Right ventricle myocardium inferior (tissue), 1 donor: ENCODE measurements around the gene C2CD5. TPM values are rescaled to one million over a fixed set of nuclear protein-coding genes. Genes with fewer than 3 reads are reported as not detected.
A peak's percentile ranks its signal among the peaks of the same experiment; 100 is the strongest.
"Not testable (repeated sequence)": the region's sequence is repeated elsewhere in the genome, so short reads cannot be mapped to it uniquely, and the experiment has no call there.

Experiments
- ATAC-seq: fragments of 200-7000 bp; cut with Tn5 transposase; one replicate; pipeline ENCODE4 v1.9.1; 2020; ENCODE audit warnings: mild to moderate bottlenecking, moderate library complexity
- DNase-seq: peaks from one replicate; pipeline ENCODE4 v3.0.0; 2021; ENCODE audit errors: missing footprints
- intact Hi-C: fragments of 100-400 bp; cut with DNase I; formaldehyde crosslinking; loops from one replicate; pipeline ENCODE4 v1.11.0; 2022
- long read RNA-seq: library from polyadenylated mRNA; unstranded; transcript quantifications from one replicate; pipeline ENCODE4 v2.0.0, GENCODE V29; 2021
- total RNA-seq: library from RNA; stranded (reverse); fragmentation: NEBNext Ultra II Directional; extraction: Animal tissue kit (Norgen Biotek cat#: 25700); gene quantifications from one replicate; pipeline ENCODE4 v1.2.1, GENCODE V29; 2021
- donor health status: DM: no; HTN: yes; CAD: no; lungs with severe emphysema.

The C2CD5 gene, protein sequence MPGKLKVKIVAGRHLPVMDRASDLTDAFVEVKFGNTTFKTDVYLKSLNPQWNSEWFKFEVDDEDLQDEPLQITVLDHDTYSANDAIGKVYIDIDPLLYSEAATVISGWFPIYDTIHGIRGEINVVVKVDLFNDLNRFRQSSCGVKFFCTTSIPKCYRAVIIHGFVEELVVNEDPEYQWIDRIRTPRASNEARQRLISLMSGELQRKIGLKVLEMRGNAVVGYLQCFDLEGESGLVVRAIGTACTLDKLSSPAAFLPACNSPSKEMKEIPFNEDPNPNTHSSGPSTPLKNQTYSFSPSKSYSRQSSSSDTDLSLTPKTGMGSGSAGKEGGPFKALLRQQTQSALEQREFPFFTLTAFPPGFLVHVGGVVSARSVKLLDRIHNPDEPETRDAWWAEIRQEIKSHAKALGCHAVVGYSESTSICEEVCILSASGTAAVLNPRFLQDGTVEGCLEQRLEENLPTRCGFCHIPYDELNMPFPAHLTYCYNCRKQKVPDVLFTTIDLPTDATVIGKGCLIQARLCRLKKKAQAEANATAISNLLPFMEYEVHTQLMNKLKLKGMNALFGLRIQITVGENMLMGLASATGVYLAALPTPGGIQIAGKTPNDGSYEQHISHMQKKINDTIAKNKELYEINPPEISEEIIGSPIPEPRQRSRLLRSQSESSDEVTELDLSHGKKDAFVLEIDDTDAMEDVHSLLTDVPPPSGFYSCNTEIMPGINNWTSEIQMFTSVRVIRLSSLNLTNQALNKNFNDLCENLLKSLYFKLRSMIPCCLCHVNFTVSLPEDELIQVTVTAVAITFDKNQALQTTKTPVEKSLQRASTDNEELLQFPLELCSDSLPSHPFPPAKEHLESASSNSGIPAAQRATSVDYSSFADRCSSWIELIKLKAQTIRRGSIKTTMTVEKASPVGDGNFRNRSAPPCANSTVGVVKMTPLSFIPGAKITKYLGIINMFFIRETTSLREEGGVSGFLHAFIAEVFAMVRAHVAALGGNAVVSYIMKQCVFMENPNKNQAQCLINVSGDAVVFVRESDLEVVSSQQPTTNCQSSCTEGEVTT
- 22.0 TPM for total RNA-seq
- long read RNA-seq, partial matches to known transcripts: 2 of 2 reads
- long read RNA-seq, other reads (novel, unspliced or antisense): 0 of 2 reads

DNA sequence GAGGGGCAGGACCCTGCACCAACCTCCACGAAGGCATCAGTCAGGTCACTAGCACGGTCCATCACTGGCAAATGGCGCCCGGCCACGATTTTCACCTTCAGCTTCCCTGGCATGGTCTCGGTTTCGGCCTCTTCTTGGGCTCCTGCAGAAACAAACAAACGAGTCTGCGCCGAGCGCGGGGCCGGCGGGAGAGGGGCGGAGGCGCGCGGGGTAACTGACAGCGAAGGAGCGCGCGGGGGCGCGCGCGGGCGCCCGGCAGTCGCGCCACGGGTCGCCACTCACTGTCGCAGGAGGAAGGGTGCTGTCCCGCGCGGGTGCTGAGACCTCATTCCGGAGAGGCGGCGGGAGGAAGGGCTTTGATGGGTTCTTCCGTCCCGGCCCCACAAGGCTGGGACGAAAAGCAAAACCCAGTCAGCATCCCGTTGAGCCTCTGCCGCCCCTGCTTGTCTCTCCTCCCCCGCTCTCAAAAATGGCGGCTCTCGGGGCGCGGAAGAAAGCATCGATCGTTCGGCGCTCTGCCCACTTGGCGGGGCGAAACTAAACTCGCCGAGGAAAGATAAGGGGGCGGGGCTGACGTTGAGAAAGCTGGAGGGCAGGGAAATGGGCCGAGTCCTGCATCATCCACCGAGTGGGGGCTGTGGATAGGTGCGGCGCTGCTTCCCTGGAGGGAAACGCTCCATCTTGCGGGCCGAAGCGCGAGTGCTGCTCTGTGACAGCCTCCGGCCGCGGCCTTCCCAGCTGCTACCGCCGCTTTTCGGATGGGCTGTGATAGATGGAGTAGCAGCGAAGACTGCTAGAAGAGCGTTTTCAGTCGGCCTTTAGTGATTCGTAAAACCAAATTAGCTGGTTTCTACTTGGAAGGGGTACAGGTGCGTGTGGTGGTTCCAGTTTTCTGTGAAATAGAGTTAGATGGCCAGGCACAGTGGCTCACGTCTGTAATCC is at the start of gene C2CD5:
Gene C2CD5 (minus strand): TSS at position 505 of the 942 bp plus-strand sequence. CDS start 392 bp downstream, at position 113.
- intact Hi-C loops: loop anchor here (1.0 kb wide), 1 partner anchor 81 kb away; the partner anchor contains the start of gene ETNK1
- DNase-seq: peak; percentile 98

DNA sequence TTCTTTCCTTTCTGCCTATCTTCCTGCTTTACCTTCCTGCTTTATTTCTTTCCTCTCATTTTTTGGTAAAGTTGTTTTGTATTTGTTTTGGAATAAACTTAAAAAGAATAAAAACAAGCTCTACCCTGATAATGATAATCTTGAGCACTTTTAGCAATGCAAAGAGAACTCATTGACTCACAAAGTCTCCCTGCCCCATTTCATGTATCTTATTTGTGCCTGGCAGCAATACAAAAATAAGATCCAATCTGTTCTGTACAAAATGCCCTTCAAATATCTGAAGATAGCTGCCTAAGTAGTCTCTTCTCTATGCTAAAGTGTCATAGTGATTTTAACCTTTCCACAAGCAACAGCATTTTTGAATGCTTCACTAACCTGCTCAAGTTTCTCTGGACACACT is 49.5 kb upstream of the C2CD5 start:
- DNase-seq (no peak), ATAC-seq (no peak)
- intact Hi-C loops: no loop called here

More for the DNA sequence above, at the start of gene C2CD5:
- ATAC-seq: peak; percentile 97

DNA sequence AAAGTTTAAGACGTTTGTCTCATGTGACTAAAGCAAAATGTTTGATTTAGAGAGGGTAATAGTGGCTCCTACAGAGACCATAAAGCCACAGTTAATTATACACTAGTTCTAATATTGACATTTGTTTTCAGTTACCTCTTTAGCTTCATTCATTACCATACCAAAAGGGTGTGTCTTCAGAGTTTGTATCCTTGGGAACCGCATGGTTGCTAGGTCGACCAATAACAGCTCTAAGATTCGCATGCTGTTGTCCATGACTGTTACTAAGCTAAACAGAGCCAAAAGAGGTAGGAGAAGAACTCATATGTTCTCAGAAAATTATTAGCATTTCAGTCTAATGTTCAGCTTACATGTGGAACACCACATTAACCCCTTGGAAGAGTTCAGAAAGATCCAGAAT is 44.5 kb upstream of the C2CD5 start:
- DNase-seq (no peak), ATAC-seq (no peak)
- intact Hi-C loops: no loop called here

DNA sequence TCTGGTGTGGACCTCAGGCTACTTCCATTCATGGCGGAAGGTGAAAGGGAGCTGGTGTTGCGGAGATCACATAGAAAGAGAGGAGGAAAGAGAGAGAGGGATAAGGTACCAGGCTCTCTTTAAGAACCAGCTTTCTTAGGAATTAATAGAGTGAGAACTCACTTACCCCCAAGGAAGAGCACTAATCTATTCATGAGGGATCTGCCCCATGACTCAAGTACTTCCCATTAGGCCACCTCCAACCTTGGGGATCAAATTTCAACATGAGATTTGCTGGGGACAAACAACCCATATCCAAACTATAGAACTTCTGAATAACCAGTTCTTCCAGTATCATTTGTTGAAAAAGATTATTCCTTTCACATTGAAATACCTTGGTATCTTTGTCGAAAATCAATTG is 34.0 kb upstream of the C2CD5 start:
- intact Hi-C loops: no loop called here
- DNase-seq (no peak), ATAC-seq (no peak)

DNA sequence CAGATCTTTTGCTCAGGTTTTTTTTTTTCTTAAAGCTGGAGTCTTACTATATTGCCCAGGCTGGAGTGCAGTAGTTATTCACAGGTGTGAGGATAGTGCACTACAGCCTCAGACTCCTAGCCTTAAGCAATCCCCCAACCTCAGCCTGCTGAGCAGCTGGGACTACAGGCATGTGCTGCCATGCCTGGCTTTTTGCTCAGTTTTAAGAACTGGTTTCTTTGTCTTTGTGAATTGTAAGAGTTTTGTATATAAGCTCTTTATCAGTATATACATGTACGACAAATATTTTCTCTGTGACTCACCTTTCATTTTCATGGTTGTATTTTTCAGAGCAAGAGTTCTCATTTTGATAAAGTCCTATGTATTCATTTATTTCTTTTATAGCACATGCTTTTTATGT is 33.3 kb upstream of the C2CD5 start:
- no peak for DNase-seq
- intact Hi-C loops: no loop called here

DNA sequence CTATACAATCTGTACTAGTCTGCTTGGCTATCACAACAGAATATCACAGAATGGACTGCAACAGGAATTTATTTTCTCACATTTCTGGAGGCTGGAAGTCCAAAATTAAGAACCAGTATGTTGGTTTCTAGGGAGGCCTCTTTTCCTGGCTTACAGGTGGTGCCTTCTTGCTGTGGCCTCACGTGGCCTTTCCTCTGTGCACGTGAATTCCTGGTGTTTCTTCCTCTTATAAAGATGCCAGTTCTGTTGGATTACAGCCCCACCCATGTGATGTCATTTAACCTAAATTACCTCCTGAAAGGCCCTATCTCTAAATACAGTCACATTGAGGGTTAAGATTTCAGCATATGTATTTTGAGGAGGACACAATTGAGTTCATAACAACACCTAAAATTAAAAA is 32.1 kb upstream of the C2CD5 start:
- intact Hi-C loops: no loop called here
- DNase-seq: no peak
- ATAC-seq: no peak

More for the DNA sequence above, 33.3 kb upstream of the C2CD5 start:
- ATAC-seq: no peak

DNA sequence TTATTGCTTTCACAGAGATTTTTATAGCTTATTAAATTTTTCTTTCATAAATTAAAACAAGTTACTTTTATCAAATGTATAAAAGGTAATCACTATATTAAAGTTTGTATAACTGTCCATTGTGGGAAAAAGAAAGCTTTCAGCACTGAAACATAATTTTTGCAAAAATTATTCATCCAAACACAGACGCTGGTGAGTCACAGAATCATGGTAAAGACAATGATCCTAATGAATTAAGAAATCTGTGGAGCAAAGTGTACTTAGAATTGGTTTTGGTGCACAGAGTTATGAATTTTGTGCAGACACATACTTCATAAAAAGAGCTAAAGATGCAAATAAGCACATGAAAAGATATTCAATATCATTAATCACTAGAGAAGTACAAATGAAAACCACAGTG is 31.7 kb upstream of the C2CD5 start:
- DNase-seq (no peak), ATAC-seq (no peak)
- intact Hi-C loops: no loop called here

DNA sequence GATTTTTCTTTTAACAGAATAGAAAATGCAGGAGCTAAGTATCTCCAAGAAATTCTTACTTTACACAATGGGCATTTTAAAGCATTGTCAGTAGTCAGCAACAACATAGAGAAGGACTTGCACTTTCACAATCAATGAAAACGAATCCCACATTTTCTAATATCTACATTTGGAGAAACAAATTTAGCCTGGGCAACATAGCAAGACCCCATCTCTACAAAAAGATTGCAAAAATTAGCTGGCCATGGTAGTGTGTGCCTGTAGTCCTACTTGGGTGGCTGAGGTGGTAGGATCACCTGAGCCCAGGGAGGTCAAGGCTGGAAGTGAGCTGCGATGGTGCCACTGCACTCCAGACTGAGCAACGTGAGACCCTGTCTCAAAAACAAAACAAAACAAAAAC is 30.6 kb upstream of the C2CD5 start:
- ATAC-seq: no peak
- DNase-seq: no peak
- intact Hi-C loops: no loop called here

DNA sequence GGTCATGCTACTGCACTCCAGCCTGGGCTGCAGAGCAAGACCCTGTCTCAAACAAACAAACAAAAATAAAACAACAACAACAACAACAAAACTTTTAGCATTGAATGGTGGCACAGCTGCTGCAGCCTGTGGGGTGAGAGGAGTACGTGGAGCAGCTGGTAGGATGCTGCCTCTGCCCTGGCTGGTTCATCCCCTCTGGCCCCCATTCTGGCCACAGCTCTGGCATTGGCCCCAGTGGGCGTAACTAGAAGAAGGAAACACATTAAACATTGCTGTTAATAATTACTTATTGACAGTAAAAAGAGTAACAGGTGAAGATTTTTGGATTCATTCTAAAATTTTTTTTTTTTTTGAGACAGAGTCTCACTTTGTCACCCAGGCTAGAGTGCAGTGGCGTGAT is 28.8 kb upstream of the C2CD5 start:
- DNase-seq: no peak
- intact Hi-C loops: no loop called here
- ATAC-seq: no peak

DNA sequence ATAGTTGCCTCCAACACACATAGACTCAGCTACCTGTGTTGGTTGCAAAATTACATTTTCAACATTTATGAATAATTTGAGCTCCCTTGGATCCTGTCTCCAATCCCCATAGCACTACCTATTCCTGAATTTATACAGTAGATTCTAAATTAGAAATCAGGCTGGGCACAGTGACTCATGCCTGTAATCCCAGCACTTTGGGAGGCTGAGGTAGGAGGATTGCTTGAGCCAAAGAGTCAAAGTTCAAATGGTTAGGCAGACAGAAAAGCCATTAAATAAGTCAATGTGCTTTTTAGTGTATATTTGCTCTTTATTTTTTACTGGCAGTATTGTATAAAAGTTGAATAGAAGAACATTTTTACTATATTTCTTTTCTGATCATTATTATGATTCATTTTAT is 24.9 kb upstream of the C2CD5 start:
- DNase-seq (no peak), ATAC-seq (no peak)
- intact Hi-C loops: no loop called here

DNA sequence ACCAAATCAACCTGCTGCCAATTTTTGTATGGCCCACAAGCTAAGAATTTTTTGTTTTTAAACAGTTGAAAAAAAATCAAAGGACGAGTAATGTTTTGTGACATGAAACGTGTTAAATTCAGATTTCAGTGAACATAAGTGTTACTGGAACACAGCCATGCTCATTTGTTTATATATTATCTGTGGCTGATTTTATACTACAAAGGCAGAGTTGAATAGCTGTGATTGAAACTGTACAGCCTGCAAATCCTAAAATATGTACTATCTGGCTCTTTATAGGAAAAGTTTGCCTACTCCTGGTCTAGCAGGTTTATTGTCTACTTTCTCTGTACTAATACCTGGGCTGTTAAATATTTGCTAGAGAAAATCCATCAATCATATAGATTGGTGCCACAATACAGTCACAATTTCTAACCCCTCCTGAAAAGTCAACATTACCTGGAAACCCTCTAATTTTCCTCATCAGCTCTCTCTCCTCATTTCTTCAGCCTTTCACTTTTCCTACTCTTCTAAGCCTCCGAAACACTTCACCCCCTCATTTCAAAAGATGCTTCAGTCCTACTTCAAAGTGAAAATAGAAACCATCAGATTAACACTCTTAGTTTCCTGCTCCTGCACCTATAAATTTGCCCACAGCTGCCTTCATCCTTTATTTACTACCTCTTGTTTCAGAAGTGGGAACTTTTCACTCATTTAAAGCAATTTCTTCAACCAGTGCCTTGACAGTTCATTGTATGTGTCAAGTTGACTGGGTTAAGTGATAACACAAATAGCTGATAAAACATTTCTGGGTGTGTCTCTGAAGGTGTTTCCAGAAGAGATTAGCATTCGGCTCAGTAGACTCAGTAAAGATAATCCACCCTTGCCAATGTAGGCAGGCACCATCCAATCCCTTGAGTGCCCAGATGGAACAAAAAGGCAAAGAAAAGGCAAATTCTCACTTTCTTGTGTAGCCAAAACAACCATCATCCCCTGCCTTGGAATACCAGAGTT is 18.0 kb upstream of the C2CD5 start:
- no peak for DNase-seq
- intact Hi-C loops: no loop called here
- no peak for ATAC-seq

DNA sequence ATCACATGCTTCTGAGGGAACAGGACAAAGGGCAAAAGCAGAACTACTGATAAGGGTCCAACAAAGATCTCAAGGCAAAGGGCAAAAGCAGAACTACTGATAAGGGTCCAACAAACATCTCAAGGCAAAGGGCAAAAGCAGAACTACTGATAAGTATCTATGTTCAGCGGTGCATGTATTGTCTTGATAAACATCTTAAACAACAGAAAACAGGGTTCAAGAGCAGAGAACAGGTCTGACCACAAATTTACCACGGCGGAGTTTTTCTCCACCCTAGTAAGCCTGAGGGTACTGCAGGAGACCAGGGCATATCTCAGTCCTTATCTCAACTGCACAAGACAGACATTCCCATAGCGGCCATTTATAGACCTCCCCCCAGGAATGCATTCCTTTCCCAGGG is 10.4 kb upstream of the C2CD5 start:
- intact Hi-C loops, DNase-seq, ATAC-seq: not testable (repeated sequence)

DNA sequence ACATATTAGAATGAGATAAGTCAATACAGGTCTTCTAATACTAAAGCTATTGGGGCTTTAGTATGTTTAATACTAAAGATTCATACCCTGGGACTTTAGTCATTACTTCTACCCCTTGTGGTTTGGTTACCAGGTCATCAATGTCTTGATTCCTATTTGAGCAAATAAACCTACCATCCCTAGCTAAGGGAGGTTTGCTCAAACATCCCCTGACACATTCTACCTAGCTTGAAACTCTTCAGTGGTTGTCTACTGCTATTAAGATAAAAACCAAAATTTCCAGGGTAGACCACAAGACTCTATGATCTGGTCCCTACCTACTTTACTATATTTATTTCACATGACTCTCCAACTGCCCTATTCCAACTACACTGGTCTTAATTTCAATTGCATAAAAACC is 7.3 kb upstream of the C2CD5 start:
- DNase-seq (no peak), ATAC-seq (no peak)
- intact Hi-C loops: no loop called here

DNA sequence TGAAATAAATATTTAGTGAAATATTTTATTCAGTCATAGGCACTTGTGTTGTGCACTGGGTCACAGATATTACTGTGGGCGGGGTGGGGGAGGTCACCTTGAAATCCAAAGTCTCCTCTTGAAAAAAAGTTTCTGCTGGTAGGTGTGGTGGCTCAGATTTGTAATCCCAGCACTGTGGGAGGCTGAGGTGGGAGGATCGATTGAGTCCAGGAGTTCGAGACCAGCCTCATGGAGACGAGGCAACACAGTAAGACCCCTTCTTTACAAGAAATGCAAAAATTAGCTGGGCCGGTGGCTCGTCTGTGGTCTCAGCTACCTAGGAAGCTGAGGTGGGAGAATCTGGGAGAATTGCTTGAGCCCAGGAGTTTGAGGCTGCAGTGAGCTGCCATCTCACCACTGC is 913 bp upstream of the C2CD5 start:
- no peak for DNase-seq
- ATAC-seq: no peak
- intact Hi-C loops: no loop called here

DNA sequence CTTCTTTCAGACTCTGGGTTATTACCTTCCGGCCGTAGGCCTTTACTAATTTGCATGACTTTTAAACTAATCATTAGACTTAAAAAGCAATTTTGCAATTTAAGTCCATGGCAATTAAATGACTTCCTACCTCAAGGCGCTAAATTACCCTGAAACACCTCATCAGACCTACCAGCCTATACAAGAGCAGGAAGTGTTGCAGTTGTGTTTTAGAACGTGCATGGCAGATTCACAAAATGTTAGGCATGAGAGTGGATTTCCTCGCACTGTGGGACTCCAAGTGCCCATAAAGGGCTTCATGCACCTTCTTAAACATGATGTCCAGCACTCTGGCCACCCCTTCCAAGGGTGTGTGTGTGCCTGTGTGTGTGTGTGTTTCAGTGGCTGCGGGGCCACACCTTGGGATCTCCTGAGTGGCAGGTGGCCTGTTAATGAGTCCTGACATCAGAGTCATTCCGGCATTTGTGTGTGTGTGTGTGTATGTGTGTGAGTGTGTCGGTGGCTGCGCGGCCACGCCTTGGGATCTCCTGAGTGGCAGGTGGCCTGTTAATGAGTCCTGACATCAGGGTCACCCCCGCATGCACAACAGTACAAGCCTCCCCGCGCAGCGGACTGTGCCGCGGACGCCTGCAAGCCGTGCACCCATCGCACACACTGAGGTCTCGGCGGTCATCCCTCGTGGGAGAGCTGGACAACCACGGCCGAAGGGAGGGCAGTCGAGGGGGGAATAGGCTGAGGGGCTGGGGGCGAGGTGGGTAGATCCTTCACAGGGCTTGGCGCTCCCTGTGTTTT is 900 bp downstream of the C2CD5 start:
- intact Hi-C loops: loop anchor here (1.0 kb wide), 1 partner anchor 82 kb away; the partner anchor contains the start of gene ETNK1
- DNase-seq (peak; percentile 83), ATAC-seq (peak; percentile 59)

DNA sequence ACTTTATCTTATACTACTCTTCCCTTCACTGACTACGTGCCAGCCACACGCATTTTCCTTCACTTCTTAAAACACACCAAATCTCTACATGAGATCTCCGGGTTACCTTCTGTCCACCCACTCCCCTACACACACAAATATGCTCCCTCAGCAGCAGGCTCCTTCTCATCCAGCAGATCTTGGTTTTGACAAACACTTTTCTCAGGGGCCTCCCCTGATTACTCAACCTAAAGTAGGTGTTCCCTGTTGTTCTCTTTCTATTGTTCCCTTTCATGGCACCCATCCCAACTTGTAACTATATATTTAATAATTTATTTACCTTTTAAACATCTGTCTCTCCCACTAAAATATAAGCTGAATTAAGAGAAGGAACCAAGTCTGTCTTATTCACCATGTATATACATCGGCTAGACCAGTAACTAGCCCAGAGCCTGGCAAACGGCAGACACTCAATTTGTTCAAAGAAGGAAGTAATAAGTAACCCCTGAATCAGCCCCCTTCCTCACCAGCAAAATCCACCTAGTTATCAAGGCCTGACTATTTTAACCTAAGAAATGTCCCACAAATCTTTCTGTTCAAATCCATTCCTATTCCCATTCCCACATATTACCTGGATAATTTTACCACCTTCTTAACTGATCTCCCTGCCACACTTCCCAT is 2.7 kb downstream of the C2CD5 start:
- no peak for ATAC-seq
- no peak for DNase-seq
- intact Hi-C loops: no loop called here
